Astrocyte (in vitro differentiated cells and primary cell): ENCODE measurements around the gene CD22. TPM values are rescaled to one million over a fixed set of nuclear protein-coding genes. Genes with fewer than 3 reads are reported as not detected.

Experiments used
- DNase-seq: peaks from one replicate; pipeline ENCODE4 v3.0.0-alpha.2; 2010; ENCODE audit warnings: low read depth
- FAIRE-seq: peaks from 2 replicates; lab custom pipeline; 2011; peaks lifted over from hg19 to GRCh38; lab: Jason Lieb, UNC
- H2AFZ ChIP-seq: 2 replicates; pipeline ENCODE4 v1.6.0; 2012; ENCODE audit warnings: low read depth, low read length, inconsistent platforms
- H3K27ac ChIP-seq: 2 replicates; pipeline ENCODE4 v1.5.1; 2011; ENCODE audit warnings: low read depth, low read length, inconsistent platforms
- H3K27me3 ChIP-seq: 2 replicates; pipeline ENCODE4 v1.6.0; 2011; ENCODE audit warnings: low read length, inconsistent platforms; ENCODE audit not compliant: insufficient read depth
- H3K36me3 ChIP-seq: 2 replicates; pipeline ENCODE4 v1.5.1; 2011; ENCODE audit warnings: low read length, inconsistent platforms; ENCODE audit not compliant: insufficient read depth
- H3K4me1 ChIP-seq: 2 replicates; pipeline ENCODE4 v1.5.1; 2011; ENCODE audit warnings: low read length, inconsistent platforms; ENCODE audit not compliant: insufficient read depth
- H3K4me2 ChIP-seq: 2 replicates; pipeline ENCODE4 v1.6.0; 2012; ENCODE audit warnings: low read length, inconsistent platforms
- H3K4me3 ChIP-seq: 2 replicates; pipeline ENCODE4 v1.5.1; 2011; ENCODE audit warnings: low read depth, mild to moderate bottlenecking, low read length, inconsistent platforms; ENCODE audit not compliant: insufficient read depth
- H3K79me2 ChIP-seq: 2 replicates; pipeline ENCODE4 v1.6.0; 2012; ENCODE audit warnings: mild to moderate bottlenecking, low read length, inconsistent platforms; ENCODE audit not compliant: insufficient read depth
- H3K9ac ChIP-seq: 2 replicates; pipeline ENCODE4 v1.6.0; 2012; ENCODE audit warnings: mild to moderate bottlenecking, low read length, inconsistent platforms
- H3K9me3 ChIP-seq: 2 replicates; pipeline ENCODE4 v1.5.1; 2012; ENCODE audit warnings: low read depth, mild to moderate bottlenecking, low read length, inconsistent platforms; ENCODE audit not compliant: insufficient read depth
- H4K20me1 ChIP-seq: 2 replicates; pipeline ENCODE4 v1.6.0; 2012; ENCODE audit warnings: low read length, inconsistent platforms; ENCODE audit not compliant: insufficient read depth
- H3K27ac Mint-ChIP-seq: one replicate; pipeline ENCODE4 v1.8.0; 2021; ENCODE audit warnings: mild to moderate bottlenecking, mixed read lengths; ENCODE audit not compliant: unreplicated experiment
- H3K27me3 Mint-ChIP-seq: one replicate; pipeline ENCODE4 v1.8.0; 2021; ENCODE audit warnings: low read depth, mixed read lengths; ENCODE audit not compliant: unreplicated experiment
- H3K36me3 Mint-ChIP-seq: one replicate; pipeline ENCODE4 v1.8.0; 2021; ENCODE audit warnings: low read depth, mixed read lengths; ENCODE audit not compliant: unreplicated experiment
- H3K4me1 Mint-ChIP-seq: one replicate; pipeline ENCODE4 v1.8.0; 2021; ENCODE audit warnings: low read depth, mixed read lengths; ENCODE audit not compliant: unreplicated experiment
- H3K4me3 Mint-ChIP-seq: one replicate; pipeline ENCODE4 v1.8.0; 2021; ENCODE audit warnings: mild to moderate bottlenecking, moderate library complexity, mixed read lengths; ENCODE audit not compliant: unreplicated experiment
- H3K9me3 Mint-ChIP-seq: one replicate; pipeline ENCODE4 v1.8.0; 2021; ENCODE audit warnings: mild to moderate bottlenecking, mixed read lengths; ENCODE audit not compliant: unreplicated experiment
- CTCF ChIP-seq: IDR thresholded peaks from 2 replicates; pipeline ENCODE4 v1.5.1; 2011; ENCODE audit warnings: low read depth, mild to moderate bottlenecking, inconsistent platforms, low read length, moderate library complexity; ENCODE audit not compliant: insufficient read depth
- EZH2 ChIP-seq: IDR thresholded peaks from 2 replicates; pipeline ENCODE4 v1.6.1; 2012; ENCODE audit warnings: mild to moderate bottlenecking, low read length, inconsistent platforms; ENCODE audit not compliant: insufficient read depth
- total RNA-seq: library from RNA; stranded (reverse); gene quantifications from 2 replicates; pipeline ENCODE4 v1.2.1, GENCODE V29; 2021

The CD22 gene
- total RNA-seq, 1 donor from 2014 or later = not detected

DNA sequence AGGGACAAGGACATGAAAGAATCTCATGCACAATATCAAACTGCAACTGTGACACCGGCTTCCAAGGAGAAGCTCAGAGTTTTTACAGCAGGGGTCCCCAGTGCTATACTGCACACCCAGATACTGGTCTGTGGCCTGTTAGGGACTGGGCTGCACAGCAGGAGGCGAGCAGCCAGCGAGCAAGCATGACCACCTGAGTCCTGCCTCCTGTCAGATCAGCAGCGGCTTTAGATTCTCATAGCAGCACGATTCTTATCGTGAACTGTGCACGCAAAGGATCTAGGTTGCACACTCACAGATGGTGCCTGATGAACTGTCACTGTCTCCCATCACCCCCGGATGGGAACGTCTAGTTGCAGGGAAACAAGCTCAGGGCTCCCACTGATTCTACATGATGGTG is 13.1 kb upstream of the CD22 start:
- H3K27me3 Mint-ChIP-seq = peaks cover 26% of the 10 kb centered on the region
- no peak overlapping the region for H3K4me3 ChIP-seq
- no peak overlapping the region for H3K4me3 Mint-ChIP-seq
- H3K9me3 Mint-ChIP-seq = no peaks in the 10 kb centered on the region
- no peak overlapping the region for H3K27ac Mint-ChIP-seq
- H4K20me1 ChIP-seq = no peaks in the 10 kb centered on the region
- H3K4me1 Mint-ChIP-seq = peaks cover 10% of the 10 kb centered on the region
- H3K36me3 Mint-ChIP-seq = no peaks in the 10 kb centered on the region
- no peaks in the 10 kb centered on the region for H3K9me3 ChIP-seq
- peaks cover 7% of the 10 kb centered on the region for H3K4me1 ChIP-seq
- FAIRE-seq (no peak), DNase-seq (no peak)
- no peak overlapping the region for H3K4me2 ChIP-seq
- no peak for TF ChIP-seq EZH2
- no peak for TF ChIP-seq CTCF
- no peak overlapping the region for H3K27ac ChIP-seq
- no peaks in the 10 kb centered on the region for H3K79me2 ChIP-seq
- no peak overlapping the region for H2AFZ ChIP-seq
- H3K9ac ChIP-seq = no peak overlapping the region
- no peaks in the 10 kb centered on the region for H3K27me3 ChIP-seq
- no peaks in the 10 kb centered on the region for H3K36me3 ChIP-seq

- Histone ChIP-seq H3K27ac (no peak overlapping the region), H3K36me3 (no peaks in the 10 kb centered on the region), H4K20me1 (no peaks in the 10 kb centered on the region), H3K9me3 (no peaks in the 10 kb centered on the region), H2AFZ (no peak overlapping the region), H3K4me3 (no peak overlapping the region), H3K4me2 (no peak overlapping the region), H3K4me1 (peaks cover 7% of the 10 kb centered on the region), H3K79me2 (no peaks in the 10 kb centered on the region), H3K9ac (no peak overlapping the region), H3K27me3 (no peaks in the 10 kb centered on the region)
- no peak for DNase-seq
- no peak overlapping the region for H3K27ac Mint-ChIP-seq
- H3K9me3 Mint-ChIP-seq = peaks cover 2% of the 10 kb centered on the region
- no peak for FAIRE-seq
- H3K4me3 Mint-ChIP-seq = no peak overlapping the region
- no peak for TF ChIP-seq CTCF
- TF ChIP-seq EZH2 = no peak
- H3K4me1 Mint-ChIP-seq = peaks cover 10% of the 10 kb centered on the region
- peaks cover 25% of the 10 kb centered on the region for H3K27me3 Mint-ChIP-seq
- H3K36me3 Mint-ChIP-seq = no peaks in the 10 kb centered on the region
These were observed 12.4 kb upstream of the CD22 start for GRCh38 chr19:35316560-35316959.

- Histone ChIP-seq H2AFZ (no peak overlapping the region), H3K27me3 (no peaks in the 10 kb centered on the region), H3K4me3 (no peak overlapping the region), H3K27ac (no peak overlapping the region), H3K36me3 (no peaks in the 10 kb centered on the region), H3K9ac (no peak overlapping the region), H3K79me2 (no peaks in the 10 kb centered on the region), H4K20me1 (no peaks in the 10 kb centered on the region), H3K4me2 (no peak overlapping the region), H3K4me1 (peaks cover 7% of the 10 kb centered on the region), H3K9me3 (peaks cover 2% of the 10 kb centered on the region)
- peaks cover 29% of the 10 kb centered on the region for H3K27me3 Mint-ChIP-seq
- FAIRE-seq = no peak
- H3K4me1 Mint-ChIP-seq = peaks cover 6% of the 10 kb centered on the region
- TF ChIP-seq CTCF (no peak), EZH2 (no peak)
- no peak overlapping the region for H3K27ac Mint-ChIP-seq
- peaks cover 3% of the 10 kb centered on the region for H3K9me3 Mint-ChIP-seq
- no peaks in the 10 kb centered on the region for H3K36me3 Mint-ChIP-seq
- no peak for DNase-seq
- peak overlapping the region; percentile 46 for H3K4me3 Mint-ChIP-seq
These were observed 11.4 kb upstream of the CD22 start for GRCh38 chr19:35317464-35318043.
